ENCODE data around the gene TEP1.

DNA sequence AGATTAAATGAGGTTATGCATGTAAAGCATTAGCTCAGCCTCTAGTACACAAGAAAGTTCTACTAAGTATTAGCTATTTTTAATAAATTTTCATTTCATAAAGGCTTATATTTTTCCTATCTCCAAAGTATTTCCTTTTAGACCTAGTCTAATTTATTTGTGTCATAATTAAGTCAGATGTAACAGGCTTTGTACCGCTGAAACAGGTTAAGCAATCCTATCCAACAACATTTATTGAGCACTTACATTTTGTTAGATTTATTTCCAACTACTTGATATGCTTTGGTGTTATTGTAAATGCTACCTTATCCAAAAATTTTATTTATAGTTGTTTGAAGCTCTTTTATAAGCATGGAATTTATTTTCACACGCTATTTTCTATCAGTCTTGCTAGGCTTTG is 71.7 kb downstream of the TEP1 start:
- TF ChIP-seq CTCF (conservative IDR thresholded peaks at IDR 0.05): no peak
- TF ChIP-seq ZFX (IDR thresholded peaks at IDR 0.05): no peak

Measured in C4-2B (cell line).